ENCODE measurements around the gene MBP.
"Not testable (repeated sequence)": the region's sequence is repeated elsewhere in the genome, so short reads cannot be mapped to it uniquely, and the experiment has no call there.

The MBP gene

GRCh38 chr18:76965555-76966151, 166.9 kb downstream of the MBP start:
- H3K79me2 ChIP-seq (ENCODE audit: insufficient read depth, low read length); H4K20me1 ChIP-seq (ENCODE audit: insufficient read depth, low read length); H2AFZ ChIP-seq (ENCODE audit: low read length); H3K9me2 ChIP-seq (ENCODE audit: low read depth, low read length); H3K9me3 ChIP-seq (ENCODE audit: low read length); H3K27me3 ChIP-seq (ENCODE audit: insufficient read depth, low read length); H3F3A ChIP-seq (ENCODE audit: insufficient read depth, low read length): not testable (repeated sequence)
- TF ChIP-seq CTCF (IDR thresholded peaks at IDR 0.05; ENCODE audit: low read length), result peak; percentile 28; the same call in 1 of the 2 replicates
- peaks cover 43% of the 10 kb centered on the region for H3K4me1 ChIP-seq (ENCODE audit: insufficient read depth, low read length, severe bottlenecking)
- H3K9ac ChIP-seq (ENCODE audit: low read length), result peak overlapping the region; percentile 38; the same call in 1 of the 2 replicates
- peak overlapping the region; percentile 43 for H3K4me2 ChIP-seq (ENCODE audit: low read length)
- peak overlapping the region; percentile 86 for H3K27ac ChIP-seq (ENCODE audit: low read depth, low read length, poor library complexity, severe bottlenecking)
- peak overlapping the region; percentile 28 for H3K4me3 ChIP-seq (ENCODE audit: low read depth, low read length, poor library complexity, severe bottlenecking)
- peaks cover 45% of the 10 kb centered on the region for H3K36me3 ChIP-seq (ENCODE audit: insufficient read depth, low read length)

- Histone ChIP-seq H2AFZ (ENCODE audit: low read length) (no peak overlapping the region), H3K27me3 (ENCODE audit: insufficient read depth, low read length) (no peaks in the 10 kb centered on the region), H3K4me3 (ENCODE audit: low read depth, low read length, poor library complexity, severe bottlenecking) (no peak overlapping the region), H4K20me1 (ENCODE audit: insufficient read depth, low read length) (no peaks in the 10 kb centered on the region), H3K4me1 (ENCODE audit: insufficient read depth, low read length, severe bottlenecking) (peaks cover 30% of the 10 kb centered on the region), H3K79me2 (ENCODE audit: insufficient read depth, low read length) (no peaks in the 10 kb centered on the region), H3K4me2 (ENCODE audit: low read length) (no peak overlapping the region), H3K27ac (ENCODE audit: low read depth, low read length, poor library complexity, severe bottlenecking) (no peak overlapping the region), H3K9me3 (ENCODE audit: low read length) (0 out of 2 replicates have a peak, but pooled peaks cover 2% of the 10 kb centered on the region), H3K36me3 (ENCODE audit: insufficient read depth, low read length) (peaks cover 55% of the 10 kb centered on the region), H3K9me2 (ENCODE audit: low read depth, low read length) (no peaks in the 10 kb centered on the region), H3K9ac (ENCODE audit: low read length) (no peak overlapping the region), H3F3A (ENCODE audit: insufficient read depth, low read length) (no peaks in the 10 kb centered on the region; the same call in 1 of the 2 replicates)
- TF ChIP-seq CTCF (IDR thresholded peaks at IDR 0.05; ENCODE audit: low read length), result no peak
- no peak for TF ChIP-seq EZH2 (IDR thresholded peaks at IDR 0.05; ENCODE audit: borderline replicate concordance, low read length)
Measured at GRCh38 chr18:76963936-76964335, 168.6 kb downstream of the MBP start.

GRCh38 chr18:76962851-76963250, 169.7 kb downstream of the MBP start:
- Histone ChIP-seq H4K20me1 (ENCODE audit: insufficient read depth, low read length) (no peaks in the 10 kb centered on the region), H3F3A (ENCODE audit: insufficient read depth, low read length) (no peaks in the 10 kb centered on the region; the same call in 1 of the 2 replicates), H3K9me2 (ENCODE audit: low read depth, low read length) (no peaks in the 10 kb centered on the region), H3K9ac (ENCODE audit: low read length) (no peak overlapping the region), H3K36me3 (ENCODE audit: insufficient read depth, low read length) (peaks cover 56% of the 10 kb centered on the region), H3K79me2 (ENCODE audit: insufficient read depth, low read length) (no peaks in the 10 kb centered on the region), H3K4me2 (ENCODE audit: low read length) (no peak overlapping the region), H3K9me3 (ENCODE audit: low read length) (0 out of 2 replicates have a peak, but pooled peaks cover 2% of the 10 kb centered on the region), H3K27me3 (ENCODE audit: insufficient read depth, low read length) (no peaks in the 10 kb centered on the region), H3K27ac (ENCODE audit: low read depth, low read length, poor library complexity, severe bottlenecking) (no peak overlapping the region), H3K4me1 (ENCODE audit: insufficient read depth, low read length, severe bottlenecking) (peaks cover 30% of the 10 kb centered on the region), H2AFZ (ENCODE audit: low read length) (no peak overlapping the region), H3K4me3 (ENCODE audit: low read depth, low read length, poor library complexity, severe bottlenecking) (no peak overlapping the region)
- TF ChIP-seq EZH2 (IDR thresholded peaks at IDR 0.05; ENCODE audit: borderline replicate concordance, low read length) (no peak), CTCF (IDR thresholded peaks at IDR 0.05; ENCODE audit: low read length) (no peak)
